Memory B cell (primary cell): ENCODE data around the gene CHKA.

Experiments used
- ATAC-seq: fragments of 150-1000 bp; cut with Tn5 transposase; 2 replicates; pipeline ENCODE4 v1.10.0; 2021; ENCODE audit warnings: low read depth, mild to moderate bottlenecking, moderate library complexity
- DNase-seq, 2 donors: peaks; one replicate each; pipeline ENCODE4 v3.0.0; 2022; ENCODE audit warnings: low spot score in 2 of 2
- H3K27ac Mint-ChIP-seq: one replicate; pipeline ENCODE4 v1.8.0; 2022; ENCODE audit warnings: mild to moderate bottlenecking, moderate library complexity, mixed read lengths
- H3K27me3 Mint-ChIP-seq: one replicate; pipeline ENCODE4 v1.8.0; 2022; ENCODE audit warnings: mixed read lengths
- H3K36me3 Mint-ChIP-seq: one replicate; pipeline ENCODE4 v1.8.0; 2022; ENCODE audit warnings: mild to moderate bottlenecking, mixed read lengths
- H3K4me1 Mint-ChIP-seq: one replicate; pipeline ENCODE4 v1.8.0; 2022; ENCODE audit warnings: mixed read lengths
- H3K4me3 Mint-ChIP-seq: one replicate; pipeline ENCODE4 v1.8.0; 2022; ENCODE audit warnings: mild to moderate bottlenecking, moderate library complexity, mixed read lengths
- H3K9me3 Mint-ChIP-seq: one replicate; pipeline ENCODE4 v1.8.0; 2022; ENCODE audit warnings: mixed read lengths

Gene CHKA

GRCh38 chr11:68121067-68121899 is at the start of gene CHKA:
Gene CHKA (minus strand): TSS chr11:68121388. CDS start chr11:68121177, 211 bp downstream.
- H3K27ac Mint-ChIP-seq, result peak within 1 kb of the TSS; percentile 83
- peak; percentile 90 for ATAC-seq

GRCh38 chr11:68169442-68169841 is 48.3 kb upstream of the CHKA start:
- Mint-ChIP-seq H3K4me3 (no peak overlapping the region), H3K27me3 (no peaks in the 10 kb centered on the region), H3K36me3 (peaks cover 28% of the 10 kb centered on the region), H3K4me1 (no peaks in the 10 kb centered on the region), H3K9me3 (no peaks in the 10 kb centered on the region), H3K27ac (no peak overlapping the region)
- ATAC-seq (no peak), DNase-seq (no peak)

More at GRCh38 chr11:68121067-68121899, at the start of gene CHKA:
- no peaks in the 10 kb centered on the region for H3K9me3 Mint-ChIP-seq
- H3K4me3 Mint-ChIP-seq, result peak within 1 kb of the TSS; percentile 88
- H3K27me3 Mint-ChIP-seq, result no peaks in the 10 kb centered on the region
- peak; percentile 77 to 82 for DNase-seq
- H3K36me3 Mint-ChIP-seq, result no peaks in the 10 kb centered on the region
- H3K4me1 Mint-ChIP-seq, result peaks cover 20% of the 10 kb centered on the region

- Mint-ChIP-seq H3K4me3 (no peak overlapping the region), H3K36me3 (peaks cover 27% of the 10 kb centered on the region), H3K4me1 (no peaks in the 10 kb centered on the region), H3K27me3 (no peaks in the 10 kb centered on the region), H3K27ac (no peak overlapping the region), H3K9me3 (no peaks in the 10 kb centered on the region)
- DNase-seq (no peak), ATAC-seq (no peak)
Observed at GRCh38 chr11:68168694-68169093, 47.5 kb upstream of the CHKA start.

GRCh38 chr11:68167474-68167873 is 46.3 kb upstream of the CHKA start:
- no peak for ATAC-seq
- no peak overlapping the region for H3K27ac Mint-ChIP-seq
- no peaks in the 10 kb centered on the region for H3K9me3 Mint-ChIP-seq

GRCh38 chr11:68166969-68167368 is 45.8 kb upstream of the CHKA start:
- Mint-ChIP-seq H3K4me1 (no peaks in the 10 kb centered on the region), H3K27me3 (no peaks in the 10 kb centered on the region), H3K4me3 (no peak overlapping the region), H3K9me3 (no peaks in the 10 kb centered on the region), H3K36me3 (peaks cover 25% of the 10 kb centered on the region), H3K27ac (no peak overlapping the region)
- DNase-seq, result no peak
- no peak for ATAC-seq

More at GRCh38 chr11:68167474-68167873, 46.3 kb upstream of the CHKA start:
- H3K27me3 Mint-ChIP-seq, result no peaks in the 10 kb centered on the region
- no peak for DNase-seq
- H3K4me3 Mint-ChIP-seq, result no peak overlapping the region
- H3K36me3 Mint-ChIP-seq, result peaks cover 25% of the 10 kb centered on the region
- no peaks in the 10 kb centered on the region for H3K4me1 Mint-ChIP-seq

- Mint-ChIP-seq H3K4me1 (no peaks in the 10 kb centered on the region), H3K36me3 (peaks cover 25% of the 10 kb centered on the region)
- no peak for ATAC-seq
Observed at GRCh38 chr11:68165601-68166000, 44.4 kb upstream of the CHKA start.

GRCh38 chr11:68164437-68164836 is 43.2 kb upstream of the CHKA start:
- H3K9me3 Mint-ChIP-seq, result no peaks in the 10 kb centered on the region
- no peak for ATAC-seq
- no peaks in the 10 kb centered on the region for H3K4me1 Mint-ChIP-seq
- no peak overlapping the region for H3K4me3 Mint-ChIP-seq
- no peak overlapping the region for H3K27ac Mint-ChIP-seq
- peaks cover 25% of the 10 kb centered on the region for H3K36me3 Mint-ChIP-seq
- no peaks in the 10 kb centered on the region for H3K27me3 Mint-ChIP-seq
- no peak for DNase-seq

More at GRCh38 chr11:68165601-68166000, 44.4 kb upstream of the CHKA start:
- no peak overlapping the region for H3K4me3 Mint-ChIP-seq
- no peaks in the 10 kb centered on the region for H3K27me3 Mint-ChIP-seq
- H3K9me3 Mint-ChIP-seq, result no peaks in the 10 kb centered on the region
- DNase-seq, result no peak
- H3K27ac Mint-ChIP-seq, result no peak overlapping the region

GRCh38 chr11:68163691-68164090 is 42.5 kb upstream of the CHKA start:
- H3K4me3 Mint-ChIP-seq, result no peak overlapping the region
- H3K36me3 Mint-ChIP-seq, result peaks cover 24% of the 10 kb centered on the region
- H3K27me3 Mint-ChIP-seq, result no peaks in the 10 kb centered on the region
- H3K27ac Mint-ChIP-seq, result no peak overlapping the region
- no peak for DNase-seq
- no peaks in the 10 kb centered on the region for H3K9me3 Mint-ChIP-seq
- no peaks in the 10 kb centered on the region for H3K4me1 Mint-ChIP-seq
- ATAC-seq, result no peak

GRCh38 chr11:68160100-68160695 is 39.0 kb upstream of the CHKA start:
- DNase-seq (no peak), ATAC-seq (no peak)
- Mint-ChIP-seq H3K27me3 (no peaks in the 10 kb centered on the region), H3K27ac (peak overlapping the region; percentile 15), H3K36me3 (peaks cover 20% of the 10 kb centered on the region), H3K4me3 (no peak overlapping the region), H3K4me1 (no peaks in the 10 kb centered on the region), H3K9me3 (no peaks in the 10 kb centered on the region)

GRCh38 chr11:68159665-68160064 is 38.5 kb upstream of the CHKA start:
- peaks cover 20% of the 10 kb centered on the region for H3K36me3 Mint-ChIP-seq
- no peak overlapping the region for H3K27ac Mint-ChIP-seq
- ATAC-seq (no peak), DNase-seq (no peak)
- no peaks in the 10 kb centered on the region for H3K4me1 Mint-ChIP-seq
- H3K27me3 Mint-ChIP-seq, result no peaks in the 10 kb centered on the region
- H3K4me3 Mint-ChIP-seq, result no peak overlapping the region
- no peaks in the 10 kb centered on the region for H3K9me3 Mint-ChIP-seq

GRCh38 chr11:68159161-68159560 is 38.0 kb upstream of the CHKA start:
- DNase-seq, result no peak
- Mint-ChIP-seq H3K27me3 (no peaks in the 10 kb centered on the region), H3K4me3 (no peak overlapping the region), H3K36me3 (peaks cover 20% of the 10 kb centered on the region), H3K9me3 (no peaks in the 10 kb centered on the region), H3K27ac (no peak overlapping the region), H3K4me1 (no peaks in the 10 kb centered on the region)
- ATAC-seq, result no peak

GRCh38 chr11:68158580-68158979 is 37.4 kb upstream of the CHKA start:
- Mint-ChIP-seq H3K4me3 (no peak overlapping the region), H3K27ac (no peak overlapping the region), H3K4me1 (no peaks in the 10 kb centered on the region), H3K9me3 (no peaks in the 10 kb centered on the region), H3K27me3 (no peaks in the 10 kb centered on the region), H3K36me3 (peaks cover 20% of the 10 kb centered on the region)
- ATAC-seq (no peak), DNase-seq (no peak)

- H3K27ac Mint-ChIP-seq, result no peak overlapping the region
- no peak overlapping the region for H3K4me3 Mint-ChIP-seq
- no peaks in the 10 kb centered on the region for H3K9me3 Mint-ChIP-seq
Observed at GRCh38 chr11:68153742-68154141, 32.6 kb upstream of the CHKA start.

GRCh38 chr11:68150037-68150436 is 28.8 kb upstream of the CHKA start:
- no peak for ATAC-seq
- no peaks in the 10 kb centered on the region for H3K4me1 Mint-ChIP-seq
- no peaks in the 10 kb centered on the region for H3K36me3 Mint-ChIP-seq
- H3K4me3 Mint-ChIP-seq, result no peak overlapping the region
- no peaks in the 10 kb centered on the region for H3K9me3 Mint-ChIP-seq
- H3K27ac Mint-ChIP-seq, result no peak overlapping the region
- H3K27me3 Mint-ChIP-seq, result peaks cover 2% of the 10 kb centered on the region
- no peak for DNase-seq

More at GRCh38 chr11:68153742-68154141, 32.6 kb upstream of the CHKA start:
- DNase-seq, result no peak
- Mint-ChIP-seq H3K27me3 (no peaks in the 10 kb centered on the region), H3K36me3 (peaks cover 8% of the 10 kb centered on the region), H3K4me1 (no peaks in the 10 kb centered on the region)
- no peak for ATAC-seq
